GM10847 (cell line): ENCODE data around the gene RAB11FIP4.

Source experiments
- POLR2A ChIP-seq: IDR thresholded peaks from 2 replicates; pipeline ENCODE4 v1.6.1; 2011; ENCODE audit not compliant: insufficient read length; ENCODE audit errors: extremely low read depth

Gene RAB11FIP4

GRCh38 chr17:31566247-31566991 is 174.9 kb downstream of the RAB11FIP4 start:
- no peak for TF ChIP-seq POLR2A

- no peak for TF ChIP-seq POLR2A
Observed at GRCh38 chr17:31566992-31567373, 175.5 kb downstream of the RAB11FIP4 start.

GRCh38 chr17:31568121-31568520 is 176.6 kb downstream of the RAB11FIP4 start:
- TF ChIP-seq POLR2A, result no peak

GRCh38 chr17:31568539-31568938 is 177.1 kb downstream of the RAB11FIP4 start:
- no peak for TF ChIP-seq POLR2A

- no peak for TF ChIP-seq POLR2A
Observed at GRCh38 chr17:31570231-31570630, 178.8 kb downstream of the RAB11FIP4 start.

- no peak for TF ChIP-seq POLR2A
Observed at GRCh38 chr17:31570951-31571892, 179.7 kb downstream of the RAB11FIP4 start.

GRCh38 chr17:31572341-31572740 is 180.9 kb downstream of the RAB11FIP4 start:
- no peak for TF ChIP-seq POLR2A

GRCh38 chr17:31573047-31573446 is 181.6 kb downstream of the RAB11FIP4 start:
- TF ChIP-seq POLR2A, result no peak

GRCh38 chr17:31573861-31574260 is 182.4 kb downstream of the RAB11FIP4 start:
- TF ChIP-seq POLR2A, result no peak

GRCh38 chr17:31574458-31574857 is 183.0 kb downstream of the RAB11FIP4 start:
- no peak for TF ChIP-seq POLR2A

- TF ChIP-seq POLR2A, result no peak
Observed at GRCh38 chr17:31575043-31575442, 183.6 kb downstream of the RAB11FIP4 start.

- TF ChIP-seq POLR2A, result no peak
Observed at GRCh38 chr17:31579265-31579664, 187.8 kb downstream of the RAB11FIP4 start.

- TF ChIP-seq POLR2A, result no peak
Observed at GRCh38 chr17:31580316-31580705, 188.8 kb downstream of the RAB11FIP4 start.

- TF ChIP-seq POLR2A, result no peak
Observed at GRCh38 chr17:31580706-31581490, 189.4 kb downstream of the RAB11FIP4 start.

- no peak for TF ChIP-seq POLR2A
Observed at GRCh38 chr17:31581491-31581890, 190.0 kb downstream of the RAB11FIP4 start.
